ENCODE measurements around the gene IGFBP2. TPM values are rescaled to one million over a fixed set of nuclear protein-coding genes. Genes with fewer than 3 reads are reported as not detected.

The IGFBP2 gene
- total RNA-seq, 1 donor from 2014 or later, result 208 TPM

- H3K4me1 Mint-ChIP-seq (ENCODE audit: low read depth, unreplicated experiment), result peaks cover 2% of the 10 kb centered on the region
- H3K36me3 Mint-ChIP-seq (ENCODE audit: unreplicated experiment), result no peaks in the 10 kb centered on the region
- H3K27ac Mint-ChIP-seq (ENCODE audit: unreplicated experiment), result no peak overlapping the region
- no peak overlapping the region for H3K4me3 Mint-ChIP-seq (ENCODE audit: unreplicated experiment)
- peaks cover 4% of the 10 kb centered on the region for H3K27me3 Mint-ChIP-seq (ENCODE audit: unreplicated experiment)
- H3K9me3 Mint-ChIP-seq (ENCODE audit: unreplicated experiment), result peaks cover 3% of the 10 kb centered on the region
- DNase-seq, result no peak
- TF ChIP-seq CTCF (IDR thresholded peaks at IDR 0.05; ENCODE audit: partially characterized antibody, unreplicated experiment), result no peak
Observed at GRCh38 chr2:216608525-216608924, 24.7 kb upstream of the IGFBP2 start.

GRCh38 chr2:216615298-216616082 lies 17.7 kb upstream of the IGFBP2 start:
- Mint-ChIP-seq H3K36me3 (ENCODE audit: unreplicated experiment) (no peaks in the 10 kb centered on the region), H3K9me3 (ENCODE audit: unreplicated experiment) (peaks cover 7% of the 10 kb centered on the region), H3K27me3 (ENCODE audit: unreplicated experiment) (peaks cover 11% of the 10 kb centered on the region), H3K27ac (ENCODE audit: unreplicated experiment) (no peak overlapping the region), H3K4me1 (ENCODE audit: low read depth, unreplicated experiment) (peaks cover 24% of the 10 kb centered on the region), H3K4me3 (ENCODE audit: unreplicated experiment) (no peak overlapping the region)
- TF ChIP-seq CTCF (IDR thresholded peaks at IDR 0.05; ENCODE audit: partially characterized antibody, unreplicated experiment), result no peak
- no peak for DNase-seq

- H3K9me3 Mint-ChIP-seq (ENCODE audit: unreplicated experiment), result peaks cover 12% of the 10 kb centered on the region
- no peaks in the 10 kb centered on the region for H3K36me3 Mint-ChIP-seq (ENCODE audit: unreplicated experiment)
- H3K4me3 Mint-ChIP-seq (ENCODE audit: unreplicated experiment), result no peak overlapping the region
- peaks cover 29% of the 10 kb centered on the region for H3K4me1 Mint-ChIP-seq (ENCODE audit: low read depth, unreplicated experiment)
- TF ChIP-seq CTCF (IDR thresholded peaks at IDR 0.05; ENCODE audit: partially characterized antibody, unreplicated experiment), result no peak
- no peak for DNase-seq
- no peak overlapping the region for H3K27ac Mint-ChIP-seq (ENCODE audit: unreplicated experiment)
- peaks cover 16% of the 10 kb centered on the region for H3K27me3 Mint-ChIP-seq (ENCODE audit: unreplicated experiment)
Observed at GRCh38 chr2:216616083-216616678, 17.0 kb upstream of the IGFBP2 start.

GRCh38 chr2:216617159-216617815 lies 15.9 kb upstream of the IGFBP2 start:
- Mint-ChIP-seq H3K4me3 (ENCODE audit: unreplicated experiment) (no peak overlapping the region), H3K9me3 (ENCODE audit: unreplicated experiment) (peaks cover 12% of the 10 kb centered on the region), H3K4me1 (ENCODE audit: low read depth, unreplicated experiment) (peaks cover 35% of the 10 kb centered on the region), H3K27ac (ENCODE audit: unreplicated experiment) (no peak overlapping the region), H3K27me3 (ENCODE audit: unreplicated experiment) (peaks cover 17% of the 10 kb centered on the region), H3K36me3 (ENCODE audit: unreplicated experiment) (no peaks in the 10 kb centered on the region)
- DNase-seq, result no peak
- TF ChIP-seq CTCF (IDR thresholded peaks at IDR 0.05; ENCODE audit: partially characterized antibody, unreplicated experiment), result no peak
